Activated B cell treated with CpG ODN at 0.5 μM for 24 hours (primary cell): ENCODE measurements around the gene OR4K13. TPM values are rescaled to one million over a fixed set of nuclear protein-coding genes. Genes with fewer than 3 reads are reported as not detected.

Experiments used
- ATAC-seq: fragments of 200-7000 bp; cut with Tn5 transposase; one replicate; pipeline ENCODE4 v1.10.0; 2021; ENCODE audit warnings: low read depth, mild to moderate bottlenecking, moderate library complexity
- CTCF ChIA-PET: fragments of 350-600 bp; sonication (Branson Sonifier 250); formaldehyde crosslinking; loops from one replicate; lab custom pipeline; 2021; ENCODE audit warnings: antibody characterized with exemption; lab: Charles Lee
- POLR2A ChIA-PET: fragments of 350-600 bp; sonication (Branson Sonifier 250); formaldehyde crosslinking; loops from one replicate; lab custom pipeline; 2021; ENCODE audit warnings: antibody characterized with exemption; lab: Charles Lee
- DNase-seq: peaks from one replicate; pipeline ENCODE4 v3.0.0; 2022
- H3K27ac Mint-ChIP-seq: one replicate; pipeline ENCODE4 v1.8.0; 2020; ENCODE audit warnings: mixed read lengths
- H3K27me3 Mint-ChIP-seq: one replicate; pipeline ENCODE4 v1.8.0; 2021; ENCODE audit warnings: mixed read lengths
- H3K36me3 Mint-ChIP-seq: one replicate; pipeline ENCODE4 v1.8.0; 2021; ENCODE audit warnings: low read depth, mixed read lengths
- H3K4me1 Mint-ChIP-seq: one replicate; pipeline ENCODE4 v1.8.0; 2021; ENCODE audit warnings: mixed read lengths
- H3K4me3 Mint-ChIP-seq: one replicate; pipeline ENCODE4 v1.8.0; 2020; ENCODE audit warnings: mild to moderate bottlenecking, mixed read lengths
- H3K9me3 Mint-ChIP-seq: one replicate; pipeline ENCODE4 v1.8.0; 2020; ENCODE audit warnings: mixed read lengths
- CTCF ChIP-seq: fragments of 200-600 bp; IDR thresholded peaks from one replicate; pipeline ENCODE4 v1.8.0; 2022; ENCODE audit warnings: antibody characterized with exemption, mild to moderate bottlenecking
- intact Hi-C: fragments of 100-400 bp; cut with micrococcal nuclease; formaldehyde crosslinking; loops from one replicate; pipeline ENCODE4 v1.15.1; 2024
- total RNA-seq: library from RNA; stranded (reverse); gene quantifications from 2 replicates; pipeline ENCODE4 v1.2.3, GENCODE V29; 2022

The OR4K13 gene
- total RNA-seq, 1 donor from 2014 or later: not detected

- POLR2A ChIA-PET: no interaction called here
- DNase-seq (no peak), ATAC-seq (no peak)
- Mint-ChIP-seq H3K4me1 (no peaks in the 10 kb centered on the region), H3K9me3 (peaks cover 4% of the 10 kb centered on the region), H3K36me3 (no peaks in the 10 kb centered on the region), H3K27me3 (no peaks in the 10 kb centered on the region), H3K27ac (no peak overlapping the region), H3K4me3 (no peak overlapping the region)
- no peak for TF ChIP-seq CTCF
- intact Hi-C loops: no loop called here
- CTCF ChIA-PET: no interaction called here
Observed at GRCh38 chr14:20031058-20031457, 4.8 kb downstream of the OR4K13 start.

DNA sequence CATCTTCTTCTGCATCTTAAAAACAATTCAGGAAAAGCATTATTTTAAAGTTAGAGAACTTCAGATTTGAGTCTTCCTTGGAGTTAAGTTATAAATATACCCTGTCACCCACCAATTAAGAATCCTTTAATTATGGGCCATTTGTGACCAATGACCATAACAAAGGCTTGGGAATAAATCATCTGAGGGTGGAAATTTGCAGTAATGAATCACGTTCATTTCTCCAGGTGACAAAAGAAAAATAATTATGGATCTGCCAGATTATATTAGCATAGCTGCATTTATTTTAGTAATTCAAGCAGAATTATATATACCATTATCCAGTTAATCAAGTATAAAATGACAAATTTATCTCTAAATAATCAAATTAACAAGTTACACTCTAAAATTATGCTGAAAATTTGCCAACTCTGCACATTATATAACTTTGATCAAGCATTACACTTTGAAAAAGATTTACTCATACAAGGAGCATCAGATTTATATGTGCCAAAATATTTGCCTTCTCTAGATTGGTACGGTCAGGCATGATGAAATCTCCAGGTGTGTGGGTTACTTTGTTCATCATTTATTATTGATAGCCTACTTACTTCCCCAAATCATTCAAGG lies 16.5 kb downstream of the OR4K13 start, which contains the start of gene OR4K14:
Gene OR4K14, minus strand, starts transcription at position 51 of the 609 bp plus-strand sequence. CDS start 4,114 bp downstream, outside the sequence.
- ChIA-PET CTCF (no interaction called here), POLR2A (no interaction called here)
- no peak within 1 kb of the TSS for H3K4me3 Mint-ChIP-seq
- H3K4me1 Mint-ChIP-seq: no peaks in the 10 kb centered on the region
- DNase-seq (no peak), ATAC-seq (no peak)
- peaks cover 3% of the 10 kb centered on the region for H3K9me3 Mint-ChIP-seq
- H3K27ac Mint-ChIP-seq: no peak within 1 kb of the TSS
- no peaks in the 10 kb centered on the region for H3K36me3 Mint-ChIP-seq
- H3K27me3 Mint-ChIP-seq: no peaks in the 10 kb centered on the region
- intact Hi-C loops: no loop called here
- no peak for TF ChIP-seq CTCF

DNA sequence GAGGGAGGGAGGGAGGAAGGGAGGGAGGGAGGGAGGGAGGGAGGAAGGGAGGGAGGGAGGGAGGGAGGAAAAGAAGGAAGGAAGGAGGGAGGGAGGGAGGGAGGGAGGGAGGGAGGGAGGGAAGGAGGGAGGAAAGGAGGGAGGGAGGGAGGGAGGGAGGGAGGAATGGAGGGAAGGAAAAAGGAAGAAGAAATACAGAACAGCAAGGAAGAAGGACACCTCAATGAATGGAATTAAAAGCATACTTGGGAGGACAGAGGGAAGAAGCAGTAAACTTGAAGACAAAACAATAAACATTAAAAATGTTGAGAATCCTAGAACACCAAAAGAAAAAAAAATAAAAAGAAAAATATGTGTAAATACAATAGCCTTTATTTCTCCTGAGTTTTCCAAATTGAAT lies 27.7 kb downstream of the OR4K13 start:
- no peak for DNase-seq
- POLR2A ChIA-PET: no interaction called here
- Mint-ChIP-seq H3K4me1 (no peaks in the 10 kb centered on the region), H3K4me3 (no peak overlapping the region), H3K27me3 (no peaks in the 10 kb centered on the region), H3K27ac (no peak overlapping the region), H3K9me3 (peaks cover 12% of the 10 kb centered on the region), H3K36me3 (no peaks in the 10 kb centered on the region)
- no peak for ATAC-seq
- intact Hi-C loops: no loop called here
- TF ChIP-seq CTCF: no peak
- CTCF ChIA-PET: no interaction called here

GRCh38 chr14:20002319-20002718 lies 33.5 kb downstream of the OR4K13 start:
- ATAC-seq (no peak), DNase-seq (no peak)
- peaks cover 3% of the 10 kb centered on the region for H3K9me3 Mint-ChIP-seq
- TF ChIP-seq CTCF: no peak
- CTCF ChIA-PET: no interaction called here
- H3K27ac Mint-ChIP-seq: no peak overlapping the region
- no peaks in the 10 kb centered on the region for H3K36me3 Mint-ChIP-seq
- intact Hi-C loops: no loop called here
- POLR2A ChIA-PET: no interaction called here
- no peaks in the 10 kb centered on the region for H3K4me1 Mint-ChIP-seq
- H3K27me3 Mint-ChIP-seq: no peaks in the 10 kb centered on the region
- no peak overlapping the region for H3K4me3 Mint-ChIP-seq

DNA sequence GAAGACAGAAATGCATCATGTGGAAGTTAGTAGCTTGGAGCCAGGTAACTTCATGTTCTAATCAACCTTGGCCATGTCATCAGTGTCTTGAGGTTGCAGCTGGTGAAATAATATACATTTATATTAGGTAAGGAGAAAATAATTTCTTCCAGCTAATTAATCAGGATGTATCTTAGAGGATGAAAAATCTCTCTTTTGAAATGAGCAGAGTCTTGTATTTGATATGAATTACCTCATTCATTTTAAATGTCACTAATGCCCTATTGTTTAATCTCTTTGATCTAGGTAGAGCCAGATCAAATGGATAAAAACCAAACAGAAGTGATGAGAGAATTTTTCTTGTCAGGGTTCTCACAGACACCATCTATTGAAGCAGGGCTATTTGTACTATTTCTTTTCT lies 34.0 kb downstream of the OR4K13 start, which contains the start of gene OR4Q2:
Gene OR4Q2, plus strand, starts transcription at position 301 of the 400 bp plus-strand sequence.
- H3K4me1 Mint-ChIP-seq: no peaks in the 10 kb centered on the region
- TF ChIP-seq CTCF: no peak
- ChIA-PET POLR2A (no interaction called here), CTCF (no interaction called here)
- intact Hi-C loops: no loop called here
- H3K36me3 Mint-ChIP-seq: no peaks in the 10 kb centered on the region
- peaks cover 3% of the 10 kb centered on the region for H3K9me3 Mint-ChIP-seq
- DNase-seq (no peak), ATAC-seq (no peak)
- no peak within 1 kb of the TSS for H3K4me3 Mint-ChIP-seq
- H3K27ac Mint-ChIP-seq: no peak within 1 kb of the TSS
- no peaks in the 10 kb centered on the region for H3K27me3 Mint-ChIP-seq
